ENCODE data around the gene CST9. TPM values are rescaled to one million over a fixed set of nuclear protein-coding genes. Genes with fewer than 3 reads are reported as not detected.
A peak's percentile ranks its signal among the peaks of the same experiment; 100 is the strongest.
"Not testable (repeated sequence)": the region's sequence is repeated elsewhere in the genome, so short reads cannot be mapped to it uniquely, and the experiment has no call there.

CST9 gene
- total RNA-seq, 1 donor from 2014 or later, result not detected

DNA sequence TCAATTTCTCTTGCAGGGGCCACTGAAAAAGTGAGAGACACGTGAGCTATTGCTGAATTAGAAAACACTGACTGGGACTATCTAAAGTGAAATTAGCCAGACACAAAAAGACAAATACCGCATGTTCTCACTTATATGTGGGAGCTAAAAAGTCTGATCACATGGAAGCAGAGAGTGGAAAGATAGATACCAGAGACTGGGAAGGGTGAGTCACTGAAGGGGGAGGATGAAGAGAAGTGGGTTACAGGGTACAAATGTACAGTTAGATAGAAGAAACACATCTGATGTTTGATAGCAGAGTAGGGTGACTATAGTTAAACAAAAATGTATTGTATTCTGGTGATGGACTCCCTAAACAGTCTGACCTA, 18.6 kb upstream of the CST9 start:
- no peak for DNase-seq (ENCODE audit: low read depth in 2 of 2)

DNA sequence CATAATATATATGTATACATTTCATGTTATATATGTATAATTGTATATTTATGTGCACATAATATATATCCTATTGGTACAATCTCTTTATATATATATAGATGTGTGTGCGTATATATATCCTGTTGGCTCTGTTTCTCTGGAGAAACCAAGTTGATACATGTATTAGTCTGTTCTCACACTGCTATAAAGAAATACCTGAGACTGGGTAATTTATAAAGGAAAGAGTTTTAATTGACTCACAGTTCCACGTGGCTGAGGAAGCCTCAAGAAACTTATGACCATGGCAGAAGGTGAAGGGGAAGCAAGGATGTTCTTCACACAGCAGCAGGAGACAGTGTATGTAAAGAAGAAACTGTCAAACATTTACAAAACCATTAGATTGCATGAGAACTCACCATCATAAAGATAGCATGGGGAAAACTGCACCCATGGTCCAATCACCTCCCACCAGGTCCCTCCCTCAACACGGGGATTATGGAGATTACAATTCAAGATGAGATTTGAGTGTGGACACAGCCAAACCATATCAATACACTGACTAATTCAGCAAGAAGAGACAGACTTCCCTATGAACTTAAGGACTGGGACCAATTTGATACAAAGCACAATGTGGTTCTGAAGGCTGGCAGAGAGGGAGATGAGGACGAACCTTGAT, 18.1 kb upstream of the CST9 start:
- no peak for DNase-seq (ENCODE audit: low read depth in 2 of 2)

DNA sequence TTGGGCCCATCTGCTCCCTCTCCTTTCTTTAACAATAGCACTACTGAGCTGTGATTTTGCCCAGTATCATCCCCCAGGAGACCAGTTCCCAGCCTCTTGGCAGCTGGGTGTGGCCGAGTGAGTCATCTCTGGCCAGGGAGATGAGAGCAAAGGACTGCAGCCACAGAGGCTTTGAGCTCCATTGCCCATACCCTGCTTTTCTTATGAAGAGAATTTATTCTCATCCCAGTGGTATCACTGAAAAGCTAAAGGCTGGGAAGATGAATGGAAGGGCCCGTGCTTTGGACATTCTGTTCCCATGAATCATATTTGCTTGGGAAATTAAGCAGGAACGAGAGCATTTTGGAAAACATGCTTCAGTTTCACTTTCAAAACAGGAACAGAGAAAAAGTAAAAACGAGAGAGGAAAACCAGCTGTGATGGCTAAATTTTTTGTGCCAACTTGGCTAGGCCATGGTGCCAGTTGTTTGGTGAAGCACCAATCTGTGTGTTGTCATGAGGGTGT, 17.2 kb upstream of the CST9 start:
- DNase-seq (ENCODE audit: low read depth in 2 of 2), result peak; percentile 39 to 79

DNA sequence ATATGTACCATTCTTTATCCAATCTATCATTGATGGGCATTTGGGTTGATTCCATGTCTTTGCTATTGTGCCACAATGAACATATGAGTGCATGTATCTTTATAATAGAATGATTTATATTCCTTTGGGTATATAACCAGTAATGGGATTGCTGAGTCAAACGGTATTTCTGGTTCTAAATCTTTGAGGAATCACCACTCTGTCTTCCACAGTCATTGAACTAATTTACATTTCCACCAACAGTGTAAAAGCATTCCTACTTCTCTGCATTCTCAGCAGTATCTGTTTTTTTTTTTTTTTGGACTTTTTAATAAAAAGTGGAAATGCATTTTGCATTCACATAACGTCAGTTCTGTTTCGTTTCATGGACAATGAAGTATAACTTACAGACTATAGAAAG, 16.7 kb upstream of the CST9 start:
- not testable (repeated sequence) for DNase-seq (ENCODE audit: low read depth in 2 of 2)

DNA sequence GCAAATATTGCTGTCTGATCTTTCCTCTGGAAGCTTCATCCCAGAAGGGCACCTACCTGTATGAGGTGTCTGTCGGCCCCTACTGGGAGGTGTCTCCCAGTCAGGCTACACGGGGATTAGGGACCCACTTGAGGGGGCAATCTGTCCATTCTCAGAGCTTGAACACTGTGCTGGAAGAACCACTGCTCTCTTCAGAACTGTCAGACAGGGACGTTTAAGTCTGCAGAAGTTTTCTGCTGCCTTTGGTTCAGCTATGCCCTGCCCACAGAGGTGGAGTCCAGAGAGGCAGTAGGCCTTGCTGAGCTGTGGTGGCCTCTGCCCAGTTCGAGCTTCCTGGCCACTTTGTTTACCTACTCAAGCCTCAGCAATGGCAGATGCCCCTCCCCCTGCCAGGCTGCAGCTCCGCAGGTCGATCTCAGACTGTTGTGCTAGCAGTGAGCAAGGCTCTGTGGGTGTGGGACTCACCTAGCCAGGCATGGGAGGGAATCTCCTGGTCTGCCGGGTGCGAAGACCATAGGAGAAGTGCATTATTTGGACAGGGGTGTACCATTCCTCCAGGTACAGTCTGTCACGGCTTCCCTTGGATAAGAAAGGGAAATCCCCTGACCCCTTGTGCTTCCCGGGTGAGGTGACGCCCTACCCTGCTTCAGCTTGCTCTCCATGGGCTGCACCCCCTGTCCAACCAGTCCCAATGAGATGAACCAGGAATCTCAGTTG, 15.1 kb upstream of the CST9 start:
- DNase-seq (ENCODE audit: low read depth in 2 of 2), result not testable (repeated sequence)

DNA sequence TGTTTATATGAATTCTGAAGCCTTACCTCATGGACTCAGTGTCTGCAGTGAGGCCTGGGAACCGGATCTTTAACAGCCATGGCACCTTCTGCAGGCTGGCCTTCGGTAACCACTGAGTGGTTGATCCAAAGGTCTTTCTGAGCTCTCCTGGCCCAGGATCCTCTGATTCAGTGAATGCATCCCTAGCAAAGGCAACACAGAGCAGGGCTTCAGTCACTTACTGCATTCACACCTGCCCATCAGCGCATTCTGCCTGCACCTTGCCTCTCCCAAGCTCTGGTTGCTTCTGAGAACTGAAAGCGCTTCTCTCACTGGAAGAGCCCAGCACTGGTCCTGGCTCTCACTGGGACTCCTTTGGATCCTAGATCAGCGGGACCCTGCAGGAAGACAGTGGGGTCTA, 8.4 kb upstream of the CST9 start:
- no peak for DNase-seq (ENCODE audit: low read depth in 2 of 2)

DNA sequence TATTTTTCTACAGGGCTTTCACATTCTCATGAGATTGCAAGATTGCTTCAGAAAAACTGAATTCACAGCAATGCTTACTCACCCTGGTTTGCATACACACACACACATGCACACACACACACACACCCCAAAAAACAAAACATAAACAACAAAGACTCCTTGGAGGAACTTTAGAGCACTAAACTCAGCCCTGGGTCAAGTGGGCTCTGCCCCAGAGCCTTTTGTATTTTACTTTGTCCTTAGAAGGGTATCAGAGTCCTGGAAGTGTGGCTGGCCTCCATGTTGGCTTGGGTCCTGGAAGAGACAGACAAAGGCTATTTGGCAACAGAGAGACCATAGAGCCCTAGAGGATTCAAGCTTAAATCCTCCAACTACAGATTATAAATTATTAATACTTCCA, 8.0 kb upstream of the CST9 start:
- no peak for DNase-seq (ENCODE audit: low read depth in 2 of 2)

DNA sequence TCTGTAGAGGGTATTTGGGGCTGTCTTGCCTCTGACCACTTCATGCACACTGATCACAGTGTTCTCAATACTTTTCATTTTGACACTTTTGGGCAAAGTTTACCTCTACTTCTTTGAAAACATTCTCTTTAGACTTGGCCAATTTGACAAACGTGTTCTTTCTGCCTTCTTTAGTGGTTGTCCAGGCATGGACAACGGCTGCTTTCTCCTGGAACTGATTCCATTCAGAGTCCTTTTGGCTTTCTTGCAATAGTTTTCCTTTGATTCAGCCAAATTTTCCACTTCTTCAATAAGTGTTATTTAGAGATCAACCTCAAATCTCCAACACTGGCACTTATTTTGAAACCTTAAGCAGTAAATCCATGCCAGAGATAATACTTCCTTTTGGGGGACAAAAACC, 6.7 kb upstream of the CST9 start:
- no peak for DNase-seq (ENCODE audit: low read depth in 2 of 2)

DNA sequence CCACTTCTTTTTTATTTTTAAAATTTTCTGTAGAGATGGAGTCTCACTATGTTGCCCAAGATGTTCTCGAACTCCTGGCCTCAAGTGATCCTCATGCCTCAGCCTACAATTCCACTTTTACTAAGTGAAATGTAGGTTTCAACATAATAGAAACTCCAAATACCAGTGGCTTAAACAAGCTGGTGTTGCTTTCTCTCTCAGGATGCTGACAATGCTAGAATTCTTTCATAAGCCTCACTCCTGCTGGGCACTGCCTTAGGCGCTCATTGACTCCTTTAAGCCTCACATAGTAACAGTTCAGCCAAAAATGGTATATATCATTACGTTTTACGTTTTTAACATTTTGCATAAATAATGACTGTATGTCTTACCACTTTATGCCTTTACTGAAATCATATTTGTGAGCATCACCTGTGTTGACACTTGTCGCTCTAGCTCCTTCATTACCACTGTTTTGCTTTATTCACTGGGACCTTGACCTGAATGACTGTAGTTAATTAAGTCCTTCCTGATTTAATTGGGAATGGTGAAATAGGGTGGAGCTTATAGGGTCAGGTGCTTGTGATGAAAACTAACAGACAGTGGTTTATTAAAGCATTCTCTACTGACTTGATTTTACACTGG, 3.9 kb upstream of the CST9 start:
- no peak for DNase-seq (ENCODE audit: low read depth in 2 of 2)

DNA sequence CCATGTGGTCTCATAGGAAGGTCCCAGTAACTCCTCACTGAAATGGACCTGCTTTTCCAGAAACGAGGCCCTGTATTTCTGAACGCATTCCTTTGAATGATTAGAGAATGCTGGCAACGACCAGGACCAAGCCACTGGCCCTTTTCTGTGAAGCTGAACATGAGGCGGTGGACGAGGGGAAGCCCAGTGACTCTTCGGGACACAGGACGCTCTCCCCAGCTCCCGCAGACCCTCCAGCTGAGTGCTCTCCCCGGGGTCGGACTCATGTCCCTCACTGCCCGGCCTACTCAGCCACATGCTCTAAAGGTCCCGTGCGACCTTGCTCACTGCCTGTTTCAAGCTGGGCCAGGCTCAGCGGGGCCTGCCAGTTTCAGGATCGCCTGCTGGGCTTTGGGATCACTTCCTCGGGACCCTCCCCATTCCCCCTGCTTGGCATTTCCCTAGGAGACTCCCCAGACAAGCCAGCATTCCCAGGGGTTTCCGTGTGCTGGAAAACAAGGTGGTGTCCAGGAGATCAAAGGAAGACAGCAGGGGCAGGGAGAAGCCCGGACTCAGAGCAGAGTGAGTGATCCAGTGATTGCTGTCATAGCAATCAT, 2.6 kb upstream of the CST9 start:
- no peak for DNase-seq (ENCODE audit: low read depth in 2 of 2)

DNA sequence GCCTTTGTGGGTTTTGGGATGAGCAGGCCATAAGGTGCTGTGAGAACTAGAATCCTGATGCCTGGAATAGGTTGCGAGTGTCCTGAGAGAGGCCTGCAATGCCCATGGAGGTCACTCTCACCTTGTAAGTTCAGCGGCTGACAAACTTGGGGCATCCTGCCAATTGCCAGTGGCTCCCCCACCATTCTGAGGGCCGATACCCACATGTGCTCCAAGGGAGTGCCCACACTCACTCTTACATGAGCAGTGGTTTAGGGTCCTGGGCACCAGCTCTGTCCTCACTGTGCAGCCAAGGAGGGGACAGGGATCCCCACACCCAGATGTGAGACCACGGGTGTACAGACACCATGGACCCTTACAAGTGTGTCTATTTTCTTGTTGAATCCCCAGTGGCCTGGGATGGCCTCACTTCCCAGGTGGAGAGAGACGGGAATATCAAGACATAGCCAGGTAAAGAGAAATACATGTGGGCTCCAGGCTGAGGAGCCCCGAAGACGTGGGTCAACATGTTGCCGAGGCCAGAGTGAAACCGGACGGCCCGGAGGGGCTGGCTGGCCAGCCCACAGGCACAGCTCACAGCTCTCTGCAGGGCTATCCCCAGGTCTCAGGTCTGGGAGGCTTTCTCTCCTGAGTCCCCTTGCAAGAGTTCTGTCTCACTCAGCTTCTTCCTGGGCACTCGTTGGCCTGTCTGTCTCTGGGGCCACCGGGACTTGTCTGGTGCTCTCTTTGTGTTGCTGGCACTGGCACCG, 2.0 kb upstream of the CST9 start:
- DNase-seq (ENCODE audit: low read depth in 2 of 2), result no peak

DNA sequence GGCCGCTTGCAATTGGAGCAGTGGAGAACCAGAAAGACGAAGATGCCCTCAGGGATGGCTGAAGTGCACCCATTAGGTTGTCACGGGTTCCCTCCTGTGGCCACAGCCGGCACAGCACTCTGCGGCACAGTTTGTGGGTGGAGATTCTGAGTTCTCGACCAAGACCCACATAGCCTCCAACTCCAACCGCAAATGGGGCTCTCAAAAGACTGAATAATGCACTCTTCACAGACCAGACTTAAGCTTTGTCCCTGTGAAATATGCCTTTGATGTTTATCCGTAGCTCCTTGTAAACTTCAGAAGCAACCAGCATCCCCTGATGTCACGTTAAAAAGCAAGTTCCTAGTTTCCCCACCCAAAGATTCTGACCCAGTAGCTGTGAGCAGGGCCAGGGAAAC, 934 bp upstream of the CST9 start:
- DNase-seq (ENCODE audit: low read depth in 2 of 2), result peak in 1 of 2 donors; percentile 62

DNA sequence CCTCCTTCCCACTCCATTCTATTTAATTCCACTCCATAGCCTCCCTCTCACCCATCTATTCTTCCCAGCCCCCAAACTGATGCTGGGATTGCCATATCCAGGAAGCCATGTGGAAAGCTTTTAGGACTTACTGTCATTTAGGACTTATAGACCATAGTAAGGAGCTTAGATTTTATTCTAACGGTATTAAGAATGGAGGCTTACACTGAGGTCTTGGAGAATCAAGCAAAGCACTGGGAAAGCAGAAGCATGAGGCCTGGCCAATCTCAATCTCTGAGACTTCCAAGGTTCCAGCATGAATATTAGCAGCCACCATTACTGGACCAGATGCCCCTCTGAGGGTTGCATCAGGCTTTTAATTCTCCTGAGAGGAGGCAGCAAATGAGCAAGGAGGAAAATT, 1.4 kb downstream of the CST9 start:
- DNase-seq (ENCODE audit: low read depth in 2 of 2), result no peak

DNA sequence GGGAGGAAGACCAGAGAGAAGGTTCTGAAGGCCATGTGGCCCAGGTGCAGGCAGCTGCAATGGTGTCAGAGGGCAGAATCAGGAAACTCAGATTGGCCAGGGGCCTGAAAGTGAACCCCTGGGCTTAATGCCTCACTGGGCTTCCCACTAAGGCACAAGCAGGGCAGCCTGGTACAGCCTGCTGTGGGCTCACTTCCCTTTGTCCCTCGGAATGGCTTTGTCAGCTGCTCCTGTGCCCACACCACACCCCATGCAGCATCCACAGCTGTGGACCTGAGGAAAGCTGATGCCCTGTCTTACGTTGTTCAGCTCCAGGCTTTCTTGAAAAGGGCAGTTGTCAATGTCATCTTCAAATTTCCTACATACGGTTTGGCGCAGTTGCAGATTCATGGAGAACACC, 2.4 kb downstream of the CST9 start:
- DNase-seq (ENCODE audit: low read depth in 2 of 2), result no peak

DNA sequence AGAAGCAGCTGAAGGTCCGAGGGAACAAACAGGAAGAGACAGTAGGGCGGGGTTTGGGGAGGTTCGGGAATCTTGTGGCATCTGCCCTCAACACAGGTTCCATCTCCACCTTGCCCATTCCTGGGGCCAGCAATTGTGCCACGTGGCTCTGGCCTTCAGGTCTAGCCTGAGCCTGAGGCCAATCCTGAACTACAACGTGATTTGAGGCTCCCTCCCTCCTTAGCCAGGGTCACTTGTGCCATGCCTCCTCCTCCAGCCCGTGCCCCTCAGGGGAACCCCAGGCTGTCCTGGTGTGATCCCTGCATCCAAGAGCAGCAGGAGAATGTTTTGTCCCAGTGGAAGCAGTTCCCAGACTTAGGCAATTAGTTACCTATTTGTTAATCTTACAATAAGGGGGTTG, 3.0 kb downstream of the CST9 start:
- DNase-seq (ENCODE audit: low read depth in 2 of 2), result no peak

DNA sequence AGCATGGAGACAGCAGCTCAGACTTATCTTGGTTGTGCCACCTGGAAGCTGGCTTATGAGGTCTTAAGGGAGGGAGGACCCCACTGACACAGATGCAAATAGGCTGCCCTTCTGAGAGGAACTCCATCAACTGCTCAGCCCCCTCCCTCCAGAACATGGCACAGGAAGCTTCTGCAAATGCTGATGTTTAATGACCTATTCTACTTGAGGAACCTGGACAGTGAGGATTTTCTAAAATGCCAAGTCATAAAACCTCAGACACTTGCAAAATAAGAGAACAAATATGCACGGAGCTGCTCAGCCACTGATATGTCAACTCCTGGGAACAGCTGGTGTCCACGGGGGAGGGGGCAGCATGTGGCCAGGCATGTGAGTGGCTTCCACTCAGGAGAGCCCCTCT, 3.5 kb downstream of the CST9 start:
- DNase-seq (ENCODE audit: low read depth in 2 of 2), result no peak

DNA sequence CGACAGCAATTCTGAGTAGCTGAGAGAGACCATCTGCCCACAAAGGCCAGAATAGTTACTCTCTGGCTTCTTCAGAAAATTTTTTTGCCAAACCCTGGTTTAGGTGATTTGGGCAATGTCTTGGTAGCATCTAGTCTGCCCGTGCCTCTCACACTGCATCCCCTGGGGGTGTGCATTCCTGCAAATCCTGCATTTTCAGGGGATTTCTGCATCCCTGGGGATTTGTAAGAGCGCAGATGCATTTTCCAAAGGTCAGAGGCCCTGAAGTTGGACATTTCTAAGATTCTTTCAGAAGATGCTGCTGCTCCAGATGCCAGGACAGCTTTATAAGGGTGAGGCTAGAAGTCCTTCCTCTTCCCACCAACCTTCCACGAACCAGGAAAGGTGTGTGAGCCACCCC, 4.0 kb downstream of the CST9 start:
- DNase-seq (ENCODE audit: low read depth in 2 of 2), result no peak

DNA sequence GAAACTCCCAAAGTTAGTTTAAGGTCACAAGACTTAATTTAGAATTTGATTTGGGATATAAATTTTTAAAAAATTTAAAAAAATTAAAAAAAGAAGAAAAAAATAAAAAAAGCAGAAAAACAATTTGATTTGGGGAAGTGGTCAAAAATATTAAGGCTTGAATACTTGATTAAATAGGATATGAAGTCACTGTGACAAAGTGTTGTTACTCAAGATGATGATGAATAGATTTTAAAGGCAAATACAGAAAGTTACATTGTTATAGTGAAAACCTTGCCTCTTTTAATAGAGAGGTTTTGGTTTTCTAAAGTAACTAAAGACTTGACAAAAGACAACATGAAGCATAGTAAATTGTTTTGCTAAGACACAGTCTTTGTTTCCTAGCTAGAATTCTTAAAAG, 7.2 kb downstream of the CST9 start:
- no peak for DNase-seq (ENCODE audit: low read depth in 2 of 2)

DNA sequence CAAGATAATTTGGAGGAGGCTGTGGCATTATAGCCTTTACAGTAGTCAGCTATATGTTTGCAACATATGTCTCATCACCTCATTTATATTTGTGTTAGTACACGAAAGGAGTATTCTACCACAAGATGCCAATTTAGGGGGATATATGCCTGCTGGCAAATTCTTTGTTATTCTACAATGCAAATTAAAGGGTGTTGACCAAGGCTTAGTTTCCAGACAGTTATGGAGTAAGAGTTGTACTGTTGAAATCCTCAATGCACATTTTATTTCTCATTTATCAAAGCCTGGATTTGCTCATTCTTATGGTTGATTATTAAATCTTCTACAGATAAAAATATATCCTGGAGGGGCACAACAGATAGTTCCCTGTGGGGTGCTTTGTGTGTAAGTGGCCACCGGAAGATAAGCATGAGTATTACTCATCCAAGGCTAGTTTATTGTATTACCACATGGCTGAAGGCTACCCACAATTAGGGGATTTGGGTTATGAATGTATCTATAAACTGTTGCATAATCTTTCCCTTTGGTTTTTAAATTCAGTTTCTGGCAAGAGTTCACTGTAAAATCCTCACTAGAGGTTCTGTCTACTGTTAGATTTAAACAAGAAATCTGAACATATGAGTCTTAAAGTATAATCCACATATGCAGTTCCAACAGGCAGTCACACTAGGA, 9.0 kb downstream of the CST9 start:
- no peak for DNase-seq (ENCODE audit: low read depth in 2 of 2)

DNA sequence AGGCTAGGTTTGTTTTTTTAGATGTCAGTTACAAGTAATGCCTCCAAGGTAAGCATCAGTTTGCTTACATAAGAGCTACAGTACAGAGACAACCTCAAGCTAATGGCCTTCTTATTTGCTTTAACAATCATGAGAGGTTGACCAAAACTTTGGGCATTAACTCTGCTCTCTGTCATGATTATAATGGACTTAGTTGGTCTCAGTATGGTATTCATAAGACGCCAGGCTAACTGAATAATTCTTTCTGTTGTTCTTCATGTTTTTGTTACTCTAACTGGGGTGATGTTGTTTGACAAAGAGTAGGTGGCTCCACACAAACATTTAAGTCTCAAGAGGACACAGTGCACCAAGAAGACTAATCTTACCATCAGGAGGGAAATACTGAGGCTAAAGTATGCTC, 9.8 kb downstream of the CST9 start:
- DNase-seq (ENCODE audit: low read depth in 2 of 2), result no peak
